Inferior parietal cortex (tissue), 1 donor: ENCODE measurements around the gene SLC17A9.
"Not testable (repeated sequence)": the region's sequence is repeated elsewhere in the genome, so short reads cannot be mapped to it uniquely, and the experiment has no call there.

Source experiments
- DNase-seq: peaks from one replicate; pipeline ENCODE4 v3.0.0-alpha.2; 2016; ENCODE audit errors: extremely low spot score

Gene SLC17A9

DNA sequence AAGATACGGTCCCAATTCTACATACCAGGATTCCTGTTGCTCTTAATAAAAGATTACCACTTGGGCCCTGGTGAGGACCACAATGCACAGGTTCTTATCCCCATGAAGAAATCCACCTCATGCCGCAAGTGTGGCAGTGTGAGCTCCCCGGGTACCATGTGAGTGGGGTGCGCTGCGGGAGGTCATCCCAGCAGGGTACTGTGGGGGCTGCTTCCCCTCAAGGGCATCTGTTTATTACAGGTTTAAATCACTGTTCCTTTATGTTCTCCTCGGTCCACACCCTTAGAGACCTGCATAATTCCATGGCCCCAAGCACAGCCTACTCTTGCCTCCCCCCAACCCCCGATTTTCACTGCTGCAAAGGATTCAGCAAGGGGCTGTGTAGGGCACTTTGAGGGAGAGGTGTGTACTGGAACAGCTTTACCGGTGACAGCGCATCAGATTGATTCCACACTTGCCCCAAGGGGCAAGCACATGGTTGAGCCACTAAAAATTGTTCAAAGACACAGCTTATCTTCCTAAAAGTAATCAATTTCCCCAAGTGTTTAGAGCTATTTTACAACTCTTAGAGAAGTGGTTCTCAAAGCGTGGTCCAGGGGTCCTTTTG lies 32.4 kb upstream of the SLC17A9 start:
- no peak for DNase-seq

DNA sequence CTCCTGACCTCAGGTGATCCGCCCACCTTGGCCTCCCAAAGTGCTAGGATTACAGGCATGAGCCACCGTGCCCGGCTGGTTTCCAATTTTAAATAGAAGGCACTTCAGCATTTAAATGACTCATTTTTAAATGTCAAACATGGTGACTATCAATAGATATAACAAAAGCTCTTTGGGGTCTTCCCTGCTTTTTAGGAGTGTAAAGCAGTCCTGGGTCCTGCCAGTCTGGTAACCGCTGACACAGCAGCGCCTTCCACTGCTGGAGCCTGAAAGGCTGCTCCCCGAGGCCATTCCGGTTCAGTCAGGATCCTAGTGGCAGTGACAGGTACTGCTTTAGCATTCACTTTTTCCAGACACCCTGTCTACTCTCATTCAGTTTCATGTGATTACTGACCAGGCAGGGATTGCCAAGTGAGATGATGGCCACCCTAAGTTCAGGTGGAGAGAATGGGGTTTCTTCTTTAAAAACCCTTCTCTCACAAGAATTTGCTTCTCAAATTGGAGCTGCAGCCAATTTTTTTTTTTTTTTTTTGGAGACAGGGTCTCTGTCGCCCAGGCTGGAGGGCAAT lies 31.3 kb upstream of the SLC17A9 start:
- no peak for DNase-seq

DNA sequence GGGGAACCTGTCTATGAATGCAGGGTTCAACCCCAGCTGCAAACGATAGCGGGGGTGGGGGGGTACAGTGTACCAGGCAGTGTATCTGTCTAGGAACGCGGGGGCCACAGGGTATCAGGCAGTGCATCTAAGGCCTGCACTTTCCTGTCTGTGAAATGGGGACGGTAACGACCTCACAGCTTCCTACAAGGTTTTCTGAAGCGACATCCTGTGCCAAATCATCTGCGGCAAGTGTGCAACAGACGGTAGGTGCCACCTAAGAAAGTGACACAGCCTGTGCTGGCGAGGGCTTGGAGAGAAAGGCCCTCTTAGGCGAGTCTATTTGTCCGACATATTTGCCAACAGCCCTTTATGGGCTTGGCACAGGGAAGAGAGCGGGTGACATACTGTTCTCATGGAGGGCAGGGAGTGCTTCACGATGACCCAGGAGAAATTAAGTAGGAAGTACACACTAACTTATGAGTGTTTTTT lies 30.0 kb upstream of the SLC17A9 start:
- DNase-seq = no peak

DNA sequence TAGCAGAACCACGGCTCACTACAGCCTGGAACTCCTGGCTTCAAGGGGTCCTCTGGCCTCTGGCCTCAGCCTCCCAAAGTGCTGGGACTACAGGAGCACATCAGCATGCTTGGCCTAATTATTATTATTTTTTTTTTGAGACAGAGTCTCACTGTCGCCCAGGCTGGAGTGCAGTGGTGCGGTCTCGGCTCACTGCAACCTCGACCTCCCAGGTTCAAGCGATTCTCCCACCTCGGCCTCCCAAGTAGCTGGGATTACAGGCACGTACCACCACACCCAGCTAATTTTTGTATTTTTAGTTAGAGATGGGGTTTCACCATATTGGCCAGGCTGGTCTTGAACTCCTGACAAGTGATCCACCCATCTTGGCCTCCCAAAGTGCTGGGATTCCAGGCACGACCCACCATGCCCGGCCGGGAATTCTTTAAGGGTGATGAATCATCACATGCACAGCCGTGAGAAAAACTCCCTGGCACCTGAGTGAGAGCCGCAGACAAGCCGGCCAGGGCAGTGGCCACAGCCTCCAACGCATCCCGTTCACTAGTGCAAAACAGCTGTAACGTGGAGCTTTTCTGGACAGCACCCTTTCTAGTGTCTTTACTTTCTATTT lies 29.3 kb upstream of the SLC17A9 start:
- not testable (repeated sequence) for DNase-seq

DNA sequence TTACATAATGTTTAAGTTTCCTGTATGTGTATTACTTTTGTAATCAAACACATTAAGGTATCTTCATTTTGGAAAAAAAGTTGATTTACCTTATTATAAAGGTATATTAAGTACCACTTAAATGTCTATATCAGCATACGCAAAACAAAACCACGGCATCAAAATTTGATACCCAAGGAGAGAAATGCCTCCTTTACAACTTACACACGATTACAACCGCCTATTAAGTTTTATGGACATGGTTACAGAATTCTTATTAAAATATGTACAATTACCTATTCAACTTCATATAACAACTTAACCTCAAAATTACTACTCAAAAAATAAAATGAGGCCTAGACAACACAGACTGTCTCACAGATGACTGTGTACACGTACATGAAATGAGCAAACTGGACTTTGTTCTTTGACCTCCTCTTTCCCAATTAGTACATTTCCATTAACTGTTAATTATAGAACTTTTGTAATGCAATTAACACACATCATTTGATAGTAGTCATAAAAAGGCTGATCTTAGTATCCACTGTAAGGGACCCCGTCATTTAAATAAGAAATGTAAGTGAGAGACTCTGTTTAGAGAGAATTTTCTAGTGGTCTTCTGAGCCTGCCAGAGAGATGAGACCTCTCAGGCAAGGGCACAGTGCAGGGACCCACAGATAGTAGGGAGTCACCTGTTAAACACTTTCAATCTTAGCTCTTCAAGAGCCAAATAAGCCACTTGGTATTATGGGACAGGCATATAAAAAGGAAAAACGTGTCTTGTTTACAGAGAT lies 28.7 kb upstream of the SLC17A9 start:
- no peak for DNase-seq

DNA sequence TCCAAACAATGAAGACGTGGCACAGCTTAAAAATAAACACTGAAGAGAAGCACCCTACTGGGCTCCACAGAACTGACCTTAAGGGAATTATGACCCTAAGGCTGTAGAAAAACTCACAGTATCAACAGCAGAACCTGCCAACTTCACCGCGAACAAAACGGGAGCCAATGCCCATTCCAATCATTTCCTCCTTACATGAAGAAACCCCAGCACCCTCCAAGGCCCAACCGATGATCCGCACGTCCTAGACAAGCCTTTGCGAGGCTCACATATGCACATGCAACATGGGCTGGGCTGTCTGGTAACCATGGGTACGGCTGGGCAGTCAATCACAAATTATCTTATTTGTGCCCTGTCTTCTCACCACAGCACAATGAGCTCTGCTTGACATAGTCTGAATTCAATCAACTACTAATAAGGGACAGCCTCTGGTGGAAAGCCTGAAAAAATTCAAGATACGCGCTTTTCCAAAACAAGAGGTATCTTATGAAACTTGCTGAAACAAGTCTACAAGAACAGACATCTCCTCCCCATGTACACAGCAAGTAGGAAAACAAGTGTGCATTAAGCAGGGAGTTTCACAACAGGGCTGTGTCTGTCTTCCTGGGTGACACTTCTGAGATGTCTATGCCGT lies 27.9 kb upstream of the SLC17A9 start:
- no peak for DNase-seq

DNA sequence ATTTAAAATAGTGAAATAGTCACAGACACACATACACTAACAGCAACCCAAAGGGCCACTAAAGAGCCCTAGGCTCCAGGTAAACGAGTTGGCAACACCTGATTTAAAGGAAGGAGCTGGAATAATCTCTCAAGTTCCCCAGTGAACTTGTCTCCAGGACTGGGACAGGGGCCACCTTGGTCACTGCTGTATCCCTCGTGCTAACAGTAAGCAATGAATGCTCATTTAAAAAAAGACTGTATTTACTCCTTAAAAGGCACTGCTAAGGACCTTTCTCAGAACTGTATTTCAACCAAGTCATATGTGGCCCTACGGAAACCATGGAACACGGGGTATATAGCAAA lies 27.5 kb upstream of the SLC17A9 start:
- DNase-seq = no peak

DNA sequence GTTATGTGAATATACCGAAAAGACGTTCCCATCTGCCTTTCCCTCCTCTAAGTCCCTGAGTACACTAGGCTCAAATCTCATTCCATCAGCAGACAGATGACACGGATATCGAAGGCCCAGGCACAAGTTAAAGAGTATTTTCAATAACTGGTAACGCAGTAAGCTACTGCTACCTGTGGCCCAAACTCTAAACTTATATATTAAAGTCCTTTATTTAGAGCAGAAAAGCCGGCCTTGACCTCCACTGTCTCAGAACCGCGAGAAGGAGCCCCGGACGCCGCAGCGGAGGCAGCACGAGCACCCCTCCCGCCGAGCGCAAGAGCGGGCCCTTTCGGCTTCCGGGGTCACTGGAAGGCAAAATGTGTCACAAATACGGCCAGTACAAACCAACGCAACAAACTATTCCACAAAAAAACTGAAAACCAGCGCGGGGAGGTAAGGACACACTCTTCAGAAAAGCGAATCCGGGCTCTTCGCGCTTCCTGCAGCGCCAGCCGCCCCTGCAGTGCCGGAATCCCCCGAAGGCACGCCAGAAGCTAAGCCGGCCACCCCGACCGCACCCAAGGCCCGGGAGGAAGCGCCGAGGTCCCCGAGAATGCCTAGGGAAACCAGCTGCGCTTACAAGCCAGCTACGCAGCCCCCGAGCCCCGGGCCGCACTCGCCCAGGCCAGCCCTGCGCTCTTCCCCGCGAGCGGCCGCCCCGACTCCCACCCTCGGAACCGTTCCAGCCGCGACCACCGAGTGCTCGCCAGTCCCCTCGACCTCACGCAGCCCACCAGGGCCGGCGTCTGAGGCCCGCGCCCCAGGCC lies 26.9 kb upstream of the SLC17A9 start:
- DNase-seq = peak; percentile 35

DNA sequence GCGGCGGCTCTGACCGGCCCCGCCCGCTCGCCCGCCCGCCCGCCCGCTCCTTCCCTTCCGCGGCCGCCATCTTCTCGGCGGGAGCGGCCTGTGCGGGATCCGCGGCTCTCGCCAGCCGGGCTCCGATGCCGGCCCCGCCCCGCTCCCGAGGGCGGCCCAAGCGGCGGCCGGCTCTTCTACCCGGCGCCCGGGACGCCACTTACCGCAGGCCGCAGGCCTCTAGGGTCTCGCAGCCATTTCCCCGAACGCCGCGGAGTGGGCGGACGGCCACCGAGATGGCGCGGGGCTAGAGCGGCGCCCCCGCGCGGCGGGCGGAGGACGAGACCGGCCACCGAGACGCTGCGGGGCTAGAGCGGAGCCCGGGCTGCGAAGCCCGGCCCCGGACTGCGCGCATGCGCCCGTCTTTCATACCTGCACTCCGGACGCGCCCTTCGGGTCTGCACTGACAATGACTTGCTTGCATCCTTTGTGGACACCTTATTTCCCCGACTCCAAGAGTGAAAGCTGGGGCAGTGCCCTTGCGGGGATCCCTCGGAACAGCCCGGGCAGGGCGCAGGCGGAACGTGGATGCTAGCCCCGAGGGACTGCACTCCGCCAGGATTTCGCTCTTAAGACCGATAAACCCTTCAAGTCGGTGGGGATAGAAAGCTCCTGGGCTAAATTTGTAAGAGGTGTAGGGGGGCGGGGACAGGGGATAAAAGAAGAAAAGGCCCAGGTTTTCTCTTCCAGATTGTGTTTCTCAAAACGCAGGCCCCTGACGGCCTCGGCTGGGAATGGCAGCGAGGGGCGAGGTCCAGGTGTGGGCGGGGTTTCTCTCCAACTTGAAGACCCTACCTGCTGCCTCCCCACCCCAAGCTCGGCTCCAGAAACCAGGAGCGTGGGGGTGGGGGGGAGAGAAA lies 26.0 kb upstream of the SLC17A9 start, which contains the start of gene DIDO1:
Gene DIDO1 (minus strand): TSS at position 277 of the 899 bp plus-strand sequence.
- DNase-seq = peak; percentile 91

DNA sequence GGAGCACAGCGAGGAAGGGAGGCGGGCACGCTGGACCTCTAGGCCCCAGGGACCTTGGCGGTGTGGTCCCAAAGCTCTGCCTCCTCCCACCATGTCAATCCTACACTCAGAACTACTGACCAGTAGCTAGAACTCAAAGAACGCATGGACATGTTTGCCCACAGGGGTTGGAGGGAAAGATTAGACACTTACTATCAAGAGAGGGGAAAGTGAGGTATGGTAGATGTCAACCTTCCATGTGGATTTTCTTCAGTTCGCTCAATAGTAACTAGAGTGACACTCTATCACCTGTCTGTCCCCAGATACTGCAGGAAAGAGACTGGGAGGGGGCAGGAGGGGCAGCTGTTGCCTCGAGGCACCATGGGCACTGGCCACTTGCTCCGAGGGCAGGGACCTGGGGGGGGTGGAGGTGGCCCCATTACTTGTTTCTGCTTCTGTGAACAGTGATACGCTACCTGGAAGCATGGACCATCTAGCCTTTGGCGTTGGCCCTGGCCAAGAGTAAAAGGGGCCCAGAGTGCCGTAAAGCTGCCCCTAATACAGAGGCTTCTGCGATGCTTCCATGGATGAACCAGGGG lies 25.3 kb upstream of the SLC17A9 start:
- DNase-seq = no peak

DNA sequence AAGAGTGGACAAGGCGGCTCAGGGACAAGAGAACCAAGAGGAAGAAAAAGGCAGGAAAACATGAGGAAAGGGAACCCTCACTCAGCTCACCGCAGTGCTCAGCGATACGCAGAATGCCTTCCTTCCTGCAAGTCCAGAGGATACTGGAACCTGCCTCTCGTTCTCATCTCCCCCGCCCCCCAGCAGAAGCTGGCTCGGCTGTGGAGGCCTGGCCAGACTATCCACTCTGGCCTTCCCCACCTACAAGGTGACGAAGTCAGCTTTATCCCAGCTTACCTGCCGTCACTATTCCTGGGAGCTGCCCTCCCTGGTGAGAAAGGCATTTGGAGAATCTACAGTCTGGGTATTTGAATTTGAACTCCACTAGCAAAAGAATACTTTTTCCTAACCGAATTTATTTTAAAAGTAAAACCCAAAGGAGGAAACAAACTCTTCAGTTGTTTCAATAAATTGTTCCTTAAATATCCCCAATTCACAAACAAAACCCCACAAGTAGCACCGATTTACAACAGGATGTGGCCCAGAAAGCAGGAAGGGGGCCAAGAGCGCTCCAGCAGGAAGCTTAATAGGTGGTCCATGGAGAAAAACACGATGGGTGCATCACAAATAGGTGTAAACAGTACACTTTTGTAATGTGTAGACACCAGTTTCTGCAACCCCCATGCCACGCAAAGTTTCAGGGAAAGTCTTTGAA lies 24.1 kb upstream of the SLC17A9 start:
- DNase-seq = no peak

DNA sequence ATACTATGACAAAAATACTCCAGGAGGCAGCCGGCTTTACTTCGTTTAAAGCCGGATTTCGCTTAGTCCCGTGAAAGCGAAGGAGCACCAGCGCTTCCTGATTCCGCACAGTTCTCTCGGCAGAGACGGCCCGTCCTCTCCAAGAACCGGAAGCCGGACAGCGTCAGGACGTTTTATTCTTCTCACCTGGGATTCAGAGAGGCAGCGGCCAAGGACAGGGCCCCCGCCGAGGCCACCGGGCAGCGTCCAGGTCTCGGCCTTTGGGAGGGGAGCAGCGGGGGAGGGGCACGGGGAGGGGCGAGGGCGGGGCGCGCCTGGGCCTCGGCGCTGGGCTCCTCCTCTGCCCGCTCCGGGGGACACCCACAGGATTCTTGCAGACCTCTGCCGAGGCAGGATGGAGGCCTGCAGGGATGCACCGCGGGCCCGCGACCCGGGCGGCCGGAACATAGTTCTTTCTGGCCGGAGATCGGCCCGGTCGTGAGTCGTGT lies 23.4 kb upstream of the SLC17A9 start:
- DNase-seq = no peak

DNA sequence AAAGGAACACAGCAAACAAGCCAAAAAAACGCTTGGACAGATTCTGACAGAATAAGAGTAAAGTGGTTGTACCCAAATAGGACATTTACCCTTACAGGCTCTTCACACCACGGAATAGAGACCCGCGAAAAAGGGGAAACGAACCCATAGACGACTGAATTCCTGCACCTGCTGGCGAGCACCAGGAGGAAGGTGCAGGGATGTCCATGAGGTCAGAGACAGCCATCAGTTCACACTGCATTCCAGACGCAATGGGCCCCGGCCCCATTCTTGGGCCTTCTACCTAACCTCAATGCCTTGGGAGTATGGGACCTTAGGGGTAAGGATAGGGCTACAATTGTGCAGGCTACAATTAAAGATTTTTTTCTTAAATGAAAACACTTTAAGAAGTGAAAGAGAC lies 21.0 kb upstream of the SLC17A9 start:
- DNase-seq = no peak

DNA sequence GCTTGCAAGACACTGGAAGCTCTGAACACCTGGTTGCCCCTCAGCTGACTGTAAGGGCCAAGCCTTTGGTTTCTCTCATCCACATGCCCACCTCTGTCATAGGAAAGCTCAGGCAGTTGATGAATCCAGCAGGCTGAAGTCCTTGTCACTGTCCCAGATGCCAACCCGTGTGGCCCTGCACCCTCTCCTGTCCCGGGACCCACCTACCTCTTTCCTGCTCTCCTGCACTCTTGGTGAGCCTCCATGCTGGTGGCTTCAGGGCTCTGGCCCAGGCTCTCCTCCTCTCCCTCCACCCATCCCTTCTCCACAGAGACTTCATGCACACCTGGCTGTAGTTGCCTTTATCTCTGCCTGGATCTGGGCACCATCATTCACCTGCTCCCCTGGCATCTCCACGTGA lies 18.5 kb upstream of the SLC17A9 start:
- no peak for DNase-seq

DNA sequence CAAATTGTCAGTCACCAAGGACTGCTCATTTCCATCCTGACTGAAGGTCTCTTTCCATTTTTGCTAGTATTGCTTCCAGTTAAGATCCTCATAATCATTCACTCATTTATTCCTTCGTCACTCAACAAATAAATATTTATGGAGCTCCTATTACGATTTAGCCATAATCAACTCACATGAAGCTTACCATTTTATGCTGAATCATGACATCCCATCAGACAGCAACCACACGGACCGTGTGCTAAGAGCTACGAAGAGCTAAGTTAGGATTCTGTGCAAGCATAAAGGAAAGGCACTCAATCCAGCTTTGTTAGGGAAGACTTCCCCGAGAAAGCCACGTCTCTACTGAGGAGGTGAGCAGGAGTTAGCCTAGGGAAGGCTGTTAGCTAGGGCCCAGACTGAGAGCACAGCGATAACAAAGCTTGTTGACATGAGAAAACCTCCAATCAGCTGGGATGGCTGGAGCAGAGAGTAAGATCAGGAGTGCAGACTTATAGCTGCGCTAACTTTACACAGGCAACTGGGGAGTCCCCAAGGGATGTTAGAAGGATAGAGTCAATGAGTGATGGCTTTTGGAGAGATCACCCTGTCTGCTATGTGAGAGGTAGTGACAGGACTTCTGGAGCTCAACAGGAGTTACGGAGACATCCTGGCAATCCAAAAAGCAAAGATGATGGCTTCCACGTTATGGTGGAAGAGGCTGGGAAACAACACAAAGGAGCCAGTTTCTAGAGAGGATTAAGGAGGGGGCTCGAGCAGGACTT lies 17.1 kb upstream of the SLC17A9 start:
- DNase-seq = no peak

DNA sequence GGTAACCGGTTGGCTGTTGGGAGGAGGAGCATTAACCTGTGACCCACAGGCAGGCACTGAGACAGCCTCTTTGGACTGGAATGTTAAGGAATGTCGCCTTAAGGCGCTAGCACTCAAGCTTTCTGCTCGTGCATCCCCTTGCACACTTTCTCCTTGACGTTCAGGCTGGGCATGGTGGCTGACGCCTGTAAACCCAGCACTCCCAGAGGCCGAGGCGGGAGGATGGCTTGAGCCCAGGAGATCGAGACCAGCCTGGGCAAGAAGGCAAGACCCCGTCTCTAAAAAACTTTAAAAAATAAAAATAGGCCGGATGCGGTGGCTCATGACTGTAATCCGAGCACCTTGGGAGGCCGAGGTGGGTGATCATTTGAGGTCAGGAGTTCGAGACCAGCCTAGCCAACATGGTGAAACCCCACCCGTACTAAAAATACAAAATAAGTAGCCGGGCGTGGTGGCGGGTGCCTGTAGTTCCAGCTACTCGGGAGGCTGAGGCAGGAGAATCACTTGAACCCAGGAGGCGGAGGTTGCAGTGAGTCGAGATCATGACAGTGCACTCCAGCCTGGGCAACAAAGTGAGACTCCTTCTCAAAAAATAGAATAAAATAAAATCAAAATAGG lies 16.4 kb upstream of the SLC17A9 start:
- no peak for DNase-seq

DNA sequence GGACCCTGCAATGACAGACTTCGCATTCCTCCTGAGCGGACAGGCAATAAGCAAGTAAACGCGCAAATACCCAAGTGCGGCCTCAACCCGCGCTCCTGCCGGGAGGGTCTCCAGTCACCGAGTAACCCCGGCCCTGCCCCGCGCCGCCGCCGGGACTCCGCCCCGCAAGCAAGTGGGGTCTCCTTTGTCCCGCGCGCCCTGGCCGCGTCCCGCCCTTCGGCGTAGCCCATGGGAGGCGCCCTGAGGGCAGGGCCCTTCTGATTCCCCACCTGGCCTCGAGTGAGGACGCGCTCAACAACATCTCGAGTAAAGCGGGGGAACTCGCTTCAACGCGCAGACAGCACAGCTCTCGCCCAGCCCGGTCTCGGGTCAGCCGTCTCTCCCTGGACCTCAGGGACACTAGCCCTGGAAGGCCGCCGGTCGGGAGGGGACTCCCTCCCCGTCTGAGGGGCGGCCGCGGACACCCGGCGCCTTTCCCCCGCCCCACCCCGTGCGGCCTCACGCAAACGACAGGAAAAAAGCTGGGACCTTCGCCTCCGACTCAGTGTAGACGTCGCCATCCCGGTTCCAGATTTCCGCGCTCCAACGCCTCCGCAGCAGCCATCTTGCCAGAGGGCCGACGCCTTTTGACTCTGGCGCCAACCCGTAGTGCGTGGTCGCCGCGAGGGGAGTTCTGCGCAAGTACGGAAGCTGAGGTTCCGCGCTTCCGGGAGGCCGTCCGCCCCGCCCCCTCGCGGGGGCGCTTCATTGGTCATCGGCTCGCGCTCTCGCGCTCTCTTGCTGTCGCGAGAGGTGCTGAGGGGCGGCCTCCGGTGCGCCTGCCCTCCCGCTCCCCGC lies 15.0 kb upstream of the SLC17A9 start:
- peak; percentile 93 for DNase-seq
